HepG2 (cell line): Measurements from ENCODE around the gene DHX57. TPM values are rescaled to one million over a fixed set of nuclear protein-coding genes. Genes with fewer than 3 reads are reported as not detected.

Experiments used
- ADNP ChIP-seq: sonication (generic); formaldehyde crosslinking; IDR thresholded peaks from 2 replicates; pipeline ENCODE4 v1.4.0; 2020; ENCODE audit warnings: missing genetic modification reagents
- ARNT2 ChIP-seq: sonication (generic); formaldehyde crosslinking; IDR thresholded peaks from 2 replicates; pipeline ENCODE4 v1.8.0; 2022; ENCODE audit warnings: mild to moderate bottlenecking, low read depth, missing genetic modification reagents, moderate library complexity
- HNF4G ChIP-seq, 2 experiments: sonication (generic) in 1 of 2; formaldehyde crosslinking in 1 of 2; IDR thresholded peaks; 2 replicates each; pipeline versions ENCODE4 v1.4.0 to v1.6.1; 2011 to 2020; ENCODE audit warnings: borderline replicate concordance in 2 of 2, low read depth in 2 of 2, mild to moderate bottlenecking in 2 of 2, low read length in 1 of 2, missing genetic modification reagents in 1 of 2, moderate library complexity in 1 of 2
- JUND ChIP-seq: sonication (generic); formaldehyde crosslinking; IDR thresholded peaks from 2 replicates; pipeline ENCODE4 v1.8.0; 2022; ENCODE audit warnings: mild to moderate bottlenecking, missing genetic modification reagents
- KDM6A ChIP-seq: IDR thresholded peaks from 2 replicates; pipeline ENCODE4 v1.6.1; 2016; ENCODE audit warnings: low read depth
- MED8 ChIP-seq: sonication (generic); formaldehyde crosslinking; IDR thresholded peaks from 2 replicates; pipeline ENCODE4 v1.8.1; 2023; ENCODE audit warnings: mild to moderate bottlenecking, missing genetic modification reagents; ENCODE audit not compliant: insufficient replicate concordance
- MEIS1 ChIP-seq: sonication (generic); formaldehyde crosslinking; IDR thresholded peaks from 2 replicates; pipeline ENCODE4 v1.9.0; 2021; ENCODE audit warnings: mild to moderate bottlenecking, missing genetic modification reagents, moderate library complexity, borderline replicate concordance
- NFIB ChIP-seq: sonication (generic); formaldehyde crosslinking; IDR thresholded peaks from 2 replicates; pipeline ENCODE4 v1.9.0; 2021; ENCODE audit warnings: missing genetic modification reagents, mild to moderate bottlenecking, borderline replicate concordance
- PITX1 ChIP-seq: sonication (generic); formaldehyde crosslinking; IDR thresholded peaks from 2 replicates; pipeline ENCODE4 v1.5.1; 2020; ENCODE audit warnings: mild to moderate bottlenecking, missing genetic modification reagents
- SP4 ChIP-seq: sonication (generic); formaldehyde crosslinking; IDR thresholded peaks from 2 replicates; pipeline ENCODE4 v1.8.1; 2023; ENCODE audit warnings: mild to moderate bottlenecking, missing genetic modification reagents
- TCF7 ChIP-seq: sonication (generic); IDR thresholded peaks from 2 replicates; pipeline ENCODE4 v1.6.1; 2016; ENCODE audit warnings: antibody characterized with exemption, low read depth
- TGIF2 ChIP-seq: IDR thresholded peaks from 2 replicates; pipeline ENCODE4 v1.6.1; 2016; ENCODE audit warnings: control low read depth, missing compliant biosample characterization
- ZFP36L1 ChIP-seq: sonication (generic); formaldehyde crosslinking; IDR thresholded peaks from 2 replicates; pipeline ENCODE4 v1.8.0; 2022; ENCODE audit warnings: mild to moderate bottlenecking, missing genetic modification reagents, moderate library complexity
- ZMYM3 ChIP-seq: sonication (generic); formaldehyde crosslinking; IDR thresholded peaks from 2 replicates; pipeline ENCODE4 v1.5.1; 2020; ENCODE audit warnings: mild to moderate bottlenecking, missing genetic modification reagents
- ZNF232 ChIP-seq: sonication (generic); formaldehyde crosslinking; IDR thresholded peaks from 2 replicates; pipeline ENCODE4 v1.4.0; 2020; ENCODE audit warnings: missing genetic modification reagents, borderline replicate concordance
- ZNF773 ChIP-seq: sonication (generic); formaldehyde crosslinking; IDR thresholded peaks from 2 replicates; pipeline ENCODE4 v1.4.0; 2020; ENCODE audit warnings: missing genetic modification reagents, borderline replicate concordance
- polyA plus RNA-seq, 8 experiments: library from polyadenylated mRNA; depleted of rRNA in 3 of 8; stranded (reverse) in 7 of 8; unstranded in 1 of 8; fragments of >200 nt; fragmentation: Illumina TruSeq in 4 of 8; extraction: Trizol in 4 of 8; gene quantifications; 2 replicates each; pipeline versions ENCODE4 v1.2.1 to v1.2.3, GENCODE V29; 2011 to 2016; ENCODE audit warnings: low read depth in 4 of 8, missing spikeins in 1 of 8, mixed read lengths in 1 of 8; ENCODE audit not compliant: insufficient read depth in 1 of 8
- total RNA-seq, 5 experiments: library from RNA; depleted of rRNA; stranded (reverse); fragments of >200 nt; fragmentation: Illumina TruSeq; extraction: Trizol; gene quantifications; 2 replicates each; pipeline ENCODE4 v1.2.3, GENCODE V29; 2016; ENCODE audit warnings: low read depth in 1 of 5
- TF ChIP-seq, protein P1 (sequence below): sonication (generic); formaldehyde crosslinking; IDR thresholded peaks from 2 replicates; pipeline ENCODE4 v1.4.0; 2020; ENCODE audit warnings: missing genetic modification reagents, mild to moderate bottlenecking, borderline replicate concordance
- TF ChIP-seq, protein P2 (sequence below): IDR thresholded peaks from 2 replicates; pipeline ENCODE4 v1.6.1; 2016; ENCODE audit warnings: mild to moderate bottlenecking
- TF ChIP-seq, protein P3 (sequence below): fragments of 450-650 bp; IDR thresholded peaks from 2 replicates; pipeline ENCODE4 v1.6.1; 2017; ENCODE audit warnings: mild to moderate bottlenecking
- TF ChIP-seq, protein P4 (sequence below): sonication (generic); formaldehyde crosslinking; IDR thresholded peaks from 2 replicates; pipeline ENCODE4 v1.4.0; 2020; ENCODE audit warnings: mild to moderate bottlenecking, missing genetic modification reagents
- TF ChIP-seq, protein P5 (sequence below): IDR thresholded peaks from 2 replicates; pipeline ENCODE4 v1.6.1; 2018; ENCODE audit warnings: missing genetic modification reagents, mild to moderate bottlenecking, missing compliant biosample characterization

DHX57 gene
- total and polyA plus RNA-seq, 2 of the 13 experiments (the other 11 are each of a cell fraction or from before 2014, with no cell fraction given): 9.2 to 24.2 TPM

DNA sequence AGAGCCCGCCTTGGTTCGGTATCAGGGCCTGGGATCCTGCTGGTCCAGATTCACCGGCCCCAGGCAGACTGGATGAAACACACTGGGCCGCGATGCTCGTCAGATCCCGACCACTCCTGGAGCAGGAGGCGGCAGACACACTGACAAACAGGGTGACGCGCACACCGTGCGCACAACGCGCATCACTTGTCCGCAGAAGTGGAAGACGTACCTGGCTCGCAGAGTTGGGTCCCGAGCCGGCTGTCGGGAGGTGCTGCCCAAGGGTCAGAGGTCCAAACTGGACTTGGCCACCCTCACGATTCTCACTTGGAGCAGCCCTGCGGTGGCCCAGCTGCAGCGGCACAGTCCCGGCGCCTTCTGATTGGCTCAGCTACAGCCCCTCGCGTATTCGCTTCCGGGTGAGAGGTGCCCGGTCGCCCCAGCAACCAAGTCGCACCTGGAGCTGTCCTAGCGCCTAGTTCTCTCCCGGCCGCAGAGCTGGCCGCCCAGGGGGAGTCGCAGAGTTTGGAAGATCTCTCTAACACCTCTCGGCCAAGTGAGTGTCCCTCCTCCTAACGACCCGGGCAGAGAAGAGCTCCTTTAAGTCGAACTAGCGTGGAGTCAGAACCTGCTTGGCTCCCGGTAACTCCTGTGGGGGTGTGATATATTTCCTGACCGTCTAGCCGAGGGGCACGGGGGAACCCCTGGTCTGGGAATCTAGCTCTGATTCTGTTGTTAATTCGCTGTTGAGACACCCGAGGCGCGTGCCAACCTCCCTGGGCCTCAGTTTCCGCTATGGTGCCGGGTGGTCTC lies at the start of gene DHX57, which contains the start of gene MORN2 (continued):
- TF ChIP-seq, protein P1, sequence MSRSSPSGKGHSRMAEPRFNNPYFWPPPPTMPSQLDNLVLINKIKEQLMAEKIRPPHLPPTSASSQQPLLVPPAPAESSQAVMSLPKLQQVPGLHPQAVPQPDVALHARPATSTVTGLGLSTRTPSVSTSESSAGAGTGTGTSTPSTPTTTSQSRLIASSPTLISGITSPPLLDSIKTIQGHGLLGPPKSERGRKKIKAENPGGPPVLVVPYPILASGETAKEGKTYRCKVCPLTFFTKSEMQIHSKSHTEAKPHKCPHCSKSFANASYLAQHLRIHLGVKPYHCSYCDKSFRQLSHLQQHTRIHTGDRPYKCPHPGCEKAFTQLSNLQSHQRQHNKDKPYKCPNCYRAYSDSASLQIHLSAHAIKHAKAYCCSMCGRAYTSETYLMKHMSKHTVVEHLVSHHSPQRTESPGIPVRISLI (CRISPR knock-in tag): peak; percentile 58; the same call in 1 of the 2 replicates
- TF ChIP-seq TGIF2 (CRISPR knock-in tag) (peak; percentile 88; the same call in 1 of the 2 replicates), HNF4G (IDR thresholded peaks at IDR 0.05; ENCODE audit: borderline replicate concordance, low read depth, low read length) (peak; percentile 58; the same call in 1 of the 2 replicates), HNF4G (CRISPR knock-in tag; IDR thresholded peaks at IDR 0.05; ENCODE audit: borderline replicate concordance, low read depth) (0 out of 2 replicates have a peak, but pooled peaks have one; percentile 47), ZNF232 (CRISPR knock-in tag) (0 out of 2 replicates have a peak, but pooled peaks have one; percentile 50), MEIS1 (0 out of 2 replicates have a peak, but pooled peaks have one; percentile 60), TCF7 (no peak), ZNF773 (CRISPR knock-in tag) (no peak), KDM6A (CRISPR knock-in tag) (no peak), NFIB (CRISPR knock-in tag) (no peak), MED8 (CRISPR knock-in tag) (peak; percentile 20), ZMYM3 (CRISPR knock-in tag) (peak; percentile 37; the same call in 1 of the 2 replicates), ZFP36L1 (0 out of 2 replicates have a peak, but pooled peaks have one; percentile 20), ARNT2 (CRISPR knock-in tag) (0 out of 2 replicates have a peak, but pooled peaks have one; percentile 68), SP4 (CRISPR knock-in tag) (peak; percentile 9; the same call in 1 of the 2 replicates), JUND (CRISPR knock-in tag) (peak; percentile 24; the same call in 1 of the 2 replicates), ADNP (CRISPR knock-in tag) (no peak), PITX1 (CRISPR knock-in tag) (peak; percentile 61; the same call in 1 of the 2 replicates)
- TF ChIP-seq, protein P2, sequence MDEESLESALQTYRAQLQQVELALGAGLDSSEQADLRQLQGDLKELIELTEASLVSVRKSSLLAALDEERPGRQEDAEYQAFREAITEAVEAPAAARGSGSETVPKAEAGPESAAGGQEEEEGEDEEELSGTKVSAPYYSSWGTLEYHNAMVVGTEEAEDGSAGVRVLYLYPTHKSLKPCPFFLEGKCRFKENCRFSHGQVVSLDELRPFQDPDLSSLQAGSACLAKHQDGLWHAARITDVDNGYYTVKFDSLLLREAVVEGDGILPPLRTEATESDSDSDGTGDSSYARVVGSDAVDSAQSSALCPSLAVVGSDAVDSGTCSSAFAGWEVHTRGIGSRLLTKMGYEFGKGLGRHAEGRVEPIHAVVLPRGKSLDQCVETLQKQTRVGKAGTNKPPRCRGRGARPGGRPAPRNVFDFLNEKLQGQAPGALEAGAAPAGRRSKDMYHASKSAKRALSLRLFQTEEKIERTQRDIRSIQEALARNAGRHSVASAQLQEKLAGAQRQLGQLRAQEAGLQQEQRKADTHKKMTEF (CRISPR knock-in tag): peak; percentile 90
- TF ChIP-seq, protein P3, sequence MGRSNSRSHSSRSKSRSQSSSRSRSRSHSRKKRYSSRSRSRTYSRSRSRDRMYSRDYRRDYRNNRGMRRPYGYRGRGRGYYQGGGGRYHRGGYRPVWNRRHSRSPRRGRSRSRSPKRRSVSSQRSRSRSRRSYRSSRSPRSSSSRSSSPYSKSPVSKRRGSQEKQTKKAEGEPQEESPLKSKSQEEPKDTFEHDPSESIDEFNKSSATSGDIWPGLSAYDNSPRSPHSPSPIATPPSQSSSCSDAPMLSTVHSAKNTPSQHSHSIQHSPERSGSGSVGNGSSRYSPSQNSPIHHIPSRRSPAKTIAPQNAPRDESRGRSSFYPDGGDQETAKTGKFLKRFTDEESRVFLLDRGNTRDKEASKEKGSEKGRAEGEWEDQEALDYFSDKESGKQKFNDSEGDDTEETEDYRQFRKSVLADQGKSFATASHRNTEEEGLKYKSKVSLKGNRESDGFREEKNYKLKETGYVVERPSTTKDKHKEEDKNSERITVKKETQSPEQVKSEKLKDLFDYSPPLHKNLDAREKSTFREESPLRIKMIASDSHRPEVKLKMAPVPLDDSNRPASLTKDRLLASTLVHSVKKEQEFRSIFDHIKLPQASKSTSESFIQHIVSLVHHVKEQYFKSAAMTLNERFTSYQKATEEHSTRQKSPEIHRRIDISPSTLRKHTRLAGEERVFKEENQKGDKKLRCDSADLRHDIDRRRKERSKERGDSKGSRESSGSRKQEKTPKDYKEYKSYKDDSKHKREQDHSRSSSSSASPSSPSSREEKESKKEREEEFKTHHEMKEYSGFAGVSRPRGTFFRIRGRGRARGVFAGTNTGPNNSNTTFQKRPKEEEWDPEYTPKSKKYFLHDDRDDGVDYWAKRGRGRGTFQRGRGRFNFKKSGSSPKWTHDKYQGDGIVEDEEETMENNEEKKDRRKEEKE: no peak
- TF ChIP-seq, protein P4, sequence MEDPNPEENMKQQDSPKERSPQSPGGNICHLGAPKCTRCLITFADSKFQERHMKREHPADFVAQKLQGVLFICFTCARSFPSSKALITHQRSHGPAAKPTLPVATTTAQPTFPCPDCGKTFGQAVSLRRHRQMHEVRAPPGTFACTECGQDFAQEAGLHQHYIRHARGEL (CRISPR knock-in tag): no peak
- TF ChIP-seq, protein P5, sequence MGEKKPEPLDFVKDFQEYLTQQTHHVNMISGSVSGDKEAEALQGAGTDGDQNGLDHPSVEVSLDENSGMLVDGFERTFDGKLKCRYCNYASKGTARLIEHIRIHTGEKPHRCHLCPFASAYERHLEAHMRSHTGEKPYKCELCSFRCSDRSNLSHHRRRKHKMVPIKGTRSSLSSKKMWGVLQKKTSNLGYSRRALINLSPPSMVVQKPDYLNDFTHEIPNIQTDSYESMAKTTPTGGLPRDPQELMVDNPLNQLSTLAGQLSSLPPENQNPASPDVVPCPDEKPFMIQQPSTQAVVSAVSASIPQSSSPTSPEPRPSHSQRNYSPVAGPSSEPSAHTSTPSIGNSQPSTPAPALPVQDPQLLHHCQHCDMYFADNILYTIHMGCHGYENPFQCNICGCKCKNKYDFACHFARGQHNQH (CRISPR knock-in tag): peak; percentile 37; the same call in 1 of the 2 replicates
